GM21825 (cell line): Measurements from ENCODE around the gene RWDD1.
"Not testable (repeated sequence)": the region's sequence is repeated elsewhere in the genome, so short reads cannot be mapped to it uniquely, and the experiment has no call there.

Experiments used
- ATAC-seq: cut with Tn5 transposase; IDR thresholded peaks from one replicate; pipeline ENCODE4 v1.9.1; 2021; ENCODE audit warnings: mild to moderate bottlenecking, moderate library complexity; ENCODE audit not compliant: unreplicated experiment

The RWDD1 gene

DNA sequence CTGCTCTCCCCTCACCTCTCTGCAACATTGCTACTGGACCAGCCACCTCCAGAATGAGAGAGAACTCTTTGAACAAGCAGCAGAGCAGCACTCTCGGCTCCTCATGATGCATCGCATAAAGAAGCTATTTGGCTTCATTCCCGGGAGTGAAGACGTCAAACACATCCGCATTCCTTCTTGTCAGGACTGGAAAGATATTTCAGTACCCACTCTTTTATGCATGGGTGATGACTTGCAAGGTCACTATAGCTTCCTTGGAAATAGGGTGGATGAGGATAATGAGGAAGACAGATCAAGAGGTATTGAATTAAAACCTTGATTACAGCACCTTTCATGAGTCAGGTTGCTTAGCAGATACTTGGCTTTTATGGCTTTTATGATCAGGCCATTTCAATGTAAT lies 13.4 kb upstream of the RWDD1 start:
- ATAC-seq = no peak

DNA sequence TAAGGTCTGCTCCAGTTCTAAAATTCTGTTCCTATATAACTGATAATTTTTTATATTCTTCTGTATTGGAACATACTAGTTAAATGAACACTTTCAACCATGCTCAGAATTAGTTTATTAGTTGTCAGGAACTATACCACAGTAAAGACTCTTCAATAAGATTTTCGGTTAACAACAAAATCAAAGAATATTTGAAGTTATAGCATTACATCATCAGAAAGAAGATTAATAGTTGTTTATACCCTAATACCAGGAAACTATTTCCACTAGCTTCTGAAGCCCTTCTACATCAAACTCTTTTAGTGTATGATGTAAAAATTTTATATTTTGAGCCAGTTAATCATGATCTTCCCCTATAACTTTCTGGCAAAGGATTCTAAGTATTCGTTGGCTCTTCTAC lies 11.2 kb upstream of the RWDD1 start:
- no peak for ATAC-seq

DNA sequence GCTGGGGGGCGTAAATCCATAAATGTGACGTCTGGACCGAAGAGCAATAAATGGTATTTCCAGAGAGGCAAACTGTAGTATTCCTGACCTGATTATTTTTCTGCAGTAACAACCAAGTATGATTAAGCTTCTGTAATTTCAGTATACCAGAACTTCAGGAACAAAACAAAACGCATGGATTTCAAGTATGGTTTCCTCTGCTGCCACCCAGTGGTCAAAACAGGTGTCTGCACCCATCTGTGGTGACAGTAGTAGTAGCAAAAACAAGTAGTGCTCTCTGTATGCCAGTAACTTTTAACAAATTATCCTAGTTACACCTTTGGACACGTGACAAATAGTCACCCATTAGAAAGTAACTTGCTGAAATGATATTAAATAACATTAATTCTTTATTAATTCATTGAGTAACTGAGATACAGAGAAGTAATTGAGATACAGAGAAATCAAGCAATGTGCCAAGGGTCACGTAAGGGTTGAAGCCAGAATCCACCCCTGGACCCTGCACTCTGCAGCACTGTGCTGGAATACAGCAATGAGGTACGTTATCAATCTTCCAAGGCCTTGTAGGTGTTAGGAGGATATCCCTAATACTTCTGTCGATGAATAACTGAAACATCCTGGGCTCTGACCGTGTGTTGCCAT lies 9.8 kb upstream of the RWDD1 start:
- ATAC-seq = peak; percentile 50

DNA sequence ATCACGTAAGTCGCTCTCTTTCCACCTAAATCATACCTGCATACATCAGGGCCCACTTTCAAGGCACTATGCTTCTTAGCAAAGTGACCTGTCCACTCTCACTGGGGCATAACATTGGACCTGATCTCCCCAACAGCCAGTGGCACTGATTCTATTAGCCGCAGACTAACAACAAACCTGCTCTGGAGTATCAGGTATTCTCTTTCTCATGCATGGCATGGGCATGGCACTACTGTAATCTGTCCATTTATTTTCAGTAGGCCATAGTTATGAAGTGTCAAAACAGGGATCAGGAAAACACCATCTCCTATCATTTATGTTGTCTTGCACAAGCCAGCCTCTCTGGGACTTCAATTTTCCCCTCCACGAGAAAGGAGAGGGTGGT lies 9.3 kb upstream of the RWDD1 start:
- no peak for ATAC-seq

DNA sequence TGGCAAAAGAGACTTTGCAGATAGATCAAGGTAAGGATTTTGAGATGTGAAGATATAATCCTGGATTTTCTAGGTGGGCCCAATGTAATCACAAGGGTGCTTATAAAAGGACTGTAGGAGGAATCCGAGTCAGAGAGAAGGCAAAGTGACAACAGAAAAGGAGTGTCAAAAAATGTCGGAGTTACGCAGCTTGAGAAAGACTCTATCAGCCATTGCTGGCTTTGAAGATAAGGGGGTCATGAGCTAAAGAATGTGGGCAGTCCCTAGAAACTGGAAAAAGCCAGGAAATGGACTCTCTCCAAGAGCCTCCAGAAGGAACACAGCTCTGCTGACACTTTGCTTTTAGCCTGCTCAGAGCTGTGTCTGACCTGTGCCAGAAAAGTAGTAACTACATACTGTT lies 8.7 kb upstream of the RWDD1 start:
- ATAC-seq = no peak

DNA sequence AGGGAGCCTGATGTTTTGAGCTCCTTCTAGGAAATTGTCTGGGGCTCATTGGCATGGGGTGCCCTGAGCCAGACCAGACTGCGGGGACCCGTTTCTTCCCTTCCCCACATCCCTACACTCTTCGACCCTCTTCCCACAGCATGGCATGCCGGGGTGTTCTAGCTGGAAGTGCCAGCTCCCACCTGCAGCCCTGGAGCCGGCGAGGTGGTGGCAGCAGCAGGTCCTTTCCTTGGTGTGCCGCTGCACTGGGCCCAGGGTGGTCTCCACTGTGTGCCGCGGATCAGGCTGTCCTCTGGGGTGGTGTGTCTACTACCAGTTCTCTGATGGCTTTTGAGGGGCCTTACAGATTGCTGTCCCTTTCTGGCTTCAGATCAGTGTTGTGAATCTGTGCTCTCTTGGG lies 7.5 kb upstream of the RWDD1 start:
- ATAC-seq = no peak

DNA sequence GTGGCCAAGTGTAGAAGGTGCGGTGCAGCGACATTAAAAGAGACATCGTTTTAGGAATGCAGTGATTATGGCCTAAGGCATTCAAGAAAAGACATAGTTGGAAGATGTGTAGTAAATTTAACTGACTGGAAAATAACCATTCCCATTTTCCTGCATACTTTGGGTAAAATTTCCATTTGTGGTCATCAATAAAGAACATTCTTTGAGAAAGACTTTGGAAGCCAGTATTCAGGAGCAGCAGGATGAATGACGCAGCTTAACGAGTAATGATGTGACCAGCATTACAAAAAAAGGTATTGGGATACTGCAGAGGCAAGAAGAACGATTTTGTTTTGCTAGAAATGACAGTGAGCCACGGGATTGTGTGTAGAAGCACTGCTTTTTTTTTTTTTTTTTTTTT lies 7.0 kb upstream of the RWDD1 start:
- no peak for ATAC-seq

DNA sequence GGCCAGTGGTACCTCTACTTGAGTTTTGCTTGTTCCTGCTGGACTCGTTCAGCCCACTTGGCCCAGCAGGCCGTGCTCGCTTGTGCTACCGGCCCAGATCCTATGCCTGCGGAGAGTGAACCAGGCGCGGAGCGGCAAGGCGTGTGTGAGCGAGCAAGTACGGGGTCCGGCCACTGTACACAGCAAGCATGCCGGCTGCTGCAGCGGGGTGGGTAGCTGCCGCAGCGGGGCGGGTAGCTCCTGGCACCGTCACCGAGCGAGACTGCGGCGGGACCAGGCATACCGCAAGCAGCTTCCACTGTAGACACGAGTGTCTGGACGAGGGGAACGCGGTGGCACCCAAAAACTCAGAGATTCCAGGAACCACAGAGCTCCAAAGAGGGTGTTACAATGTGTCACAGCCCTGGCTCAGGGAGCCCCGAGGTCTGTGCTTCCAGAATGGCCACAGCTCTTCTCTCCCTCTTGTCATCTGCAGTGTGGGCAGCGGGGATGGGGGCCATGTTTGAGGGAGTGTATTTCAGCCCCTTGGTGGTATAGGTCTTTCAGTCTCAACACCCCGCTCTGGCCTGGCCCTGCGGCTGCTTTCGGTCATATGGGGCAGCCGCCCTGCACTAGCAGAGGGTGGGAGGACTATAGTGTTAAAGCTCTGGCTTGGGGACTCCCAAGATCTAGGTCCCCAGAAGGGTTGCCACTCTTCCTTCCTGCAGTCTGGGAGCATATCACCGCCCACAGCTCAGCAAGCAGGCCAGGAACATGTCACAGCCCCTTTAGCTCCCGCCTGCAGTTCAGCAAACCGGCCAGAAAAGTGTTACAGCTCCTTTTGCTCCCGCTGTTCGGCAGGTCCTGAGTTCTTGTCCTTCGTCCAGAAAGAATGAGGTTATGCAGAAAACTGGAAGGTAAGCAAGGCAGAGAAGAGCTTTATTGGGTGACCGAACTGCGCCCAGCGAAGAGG lies 6.1 kb upstream of the RWDD1 start:
- ATAC-seq = no peak

DNA sequence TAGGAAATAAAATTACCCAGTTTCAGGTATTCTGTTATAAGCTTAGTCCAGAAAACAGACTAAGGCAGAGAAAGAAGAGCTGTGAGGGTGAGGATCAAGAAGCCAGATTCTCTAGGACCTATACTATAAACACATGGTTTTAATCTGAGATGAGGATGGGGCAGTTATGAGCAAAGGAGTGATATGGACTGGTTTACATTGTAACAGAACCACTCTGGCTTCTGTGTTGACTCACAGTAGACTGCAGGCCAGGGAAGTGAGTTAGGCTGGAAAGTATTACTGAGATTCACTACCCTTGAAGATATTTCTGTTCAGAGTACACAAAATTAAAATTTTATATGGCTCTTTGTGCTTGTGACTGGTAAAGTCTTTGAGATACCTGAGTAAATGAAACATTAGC lies 3.2 kb upstream of the RWDD1 start:
- no peak for ATAC-seq

DNA sequence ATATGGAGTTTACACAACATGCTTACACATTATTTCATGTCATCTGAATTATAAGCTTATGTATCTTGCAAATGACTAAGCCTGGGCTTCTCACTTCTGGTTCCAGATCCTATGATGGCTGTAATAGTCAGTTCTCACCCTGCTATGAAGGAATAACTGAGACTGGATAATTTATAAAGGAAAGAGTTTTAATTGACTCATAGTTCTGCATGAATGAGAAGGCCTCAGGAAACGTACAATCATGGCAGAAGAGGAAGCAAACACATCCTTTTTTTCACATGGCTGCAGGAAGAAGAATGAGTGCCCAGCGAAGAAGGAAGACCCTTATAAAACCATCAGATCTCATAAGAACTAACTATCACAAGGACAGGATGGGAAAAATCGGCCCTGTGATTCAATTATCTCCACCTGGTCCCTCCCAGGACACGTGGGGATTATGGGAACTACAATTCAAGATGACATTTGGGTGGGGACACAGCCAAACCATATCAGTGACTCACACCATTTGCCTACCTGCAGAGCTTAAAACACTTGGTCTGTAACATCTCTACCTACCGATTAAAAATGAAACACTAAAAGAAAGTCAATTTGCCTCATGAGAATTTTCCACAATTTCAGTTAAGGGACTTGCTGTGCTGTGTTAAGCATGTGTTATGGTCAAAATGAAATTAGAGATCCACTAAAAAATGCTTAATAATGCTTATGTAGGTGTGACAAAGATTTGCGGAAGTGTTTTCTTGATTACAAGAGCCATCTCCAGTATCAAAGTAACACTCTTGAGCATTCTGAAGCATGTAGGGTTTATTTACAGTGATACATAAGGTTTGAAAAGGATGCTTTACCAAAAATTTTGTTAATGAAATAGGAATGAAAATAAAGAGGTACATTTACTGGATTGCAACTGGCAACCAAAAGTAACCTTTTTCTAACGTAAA lies 2.2 kb upstream of the RWDD1 start:
- no peak for ATAC-seq

DNA sequence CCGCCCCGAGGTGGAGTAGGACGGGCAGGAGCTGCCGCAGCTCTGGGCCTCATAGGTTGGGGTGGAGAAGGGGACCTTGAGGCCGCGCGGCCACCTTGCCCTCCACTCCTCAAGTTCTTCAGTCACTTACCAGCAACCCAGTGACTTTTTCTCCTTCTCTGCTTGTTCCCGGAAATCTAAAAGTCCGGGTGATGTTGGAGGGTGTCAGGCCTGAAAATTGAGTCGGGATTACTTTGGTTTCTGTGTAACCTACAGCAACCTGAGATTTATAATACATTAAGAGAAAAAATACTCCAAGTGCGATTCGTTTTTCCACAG lies 338 bp downstream of the RWDD1 start:
- ATAC-seq = no peak

DNA sequence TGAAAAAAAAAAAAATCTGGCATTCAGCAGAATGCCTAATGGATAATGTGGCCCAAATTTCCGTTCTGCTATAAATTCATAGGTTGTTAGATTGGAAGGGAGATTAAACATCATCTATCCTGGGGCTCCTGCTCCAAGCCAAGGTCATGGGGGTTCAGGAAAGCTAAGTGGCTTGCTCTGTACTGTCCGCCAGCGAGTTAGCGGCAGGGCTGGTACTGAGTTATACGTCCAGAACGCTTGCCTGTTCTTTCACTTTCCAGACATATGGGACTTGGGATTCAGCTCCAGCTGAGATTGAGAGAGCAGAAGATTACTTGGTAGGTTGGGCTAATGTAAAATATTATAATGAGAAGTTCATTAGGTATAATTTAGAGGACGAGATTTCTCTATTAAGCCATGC lies 858 bp downstream of the RWDD1 start:
- ATAC-seq = no peak

DNA sequence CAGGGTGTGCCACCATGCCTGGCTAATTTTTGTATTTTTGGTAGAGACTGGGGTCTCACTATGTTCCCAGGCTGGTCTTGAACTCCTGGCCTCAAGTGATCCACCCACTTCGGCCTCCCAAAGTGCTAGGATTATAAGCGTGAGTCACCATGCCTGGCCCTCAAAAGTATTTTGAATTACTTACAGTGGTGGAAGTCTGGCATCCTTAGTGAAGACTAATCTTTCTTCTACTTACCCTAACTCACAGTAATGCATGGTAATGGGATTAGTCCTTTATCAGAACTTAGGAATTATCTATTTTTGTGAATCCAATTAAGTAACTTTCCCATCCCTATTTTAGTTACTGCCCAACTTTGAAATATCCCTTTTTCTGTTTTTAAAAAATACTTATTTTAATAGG lies 3.9 kb downstream of the RWDD1 start:
- no peak for ATAC-seq

DNA sequence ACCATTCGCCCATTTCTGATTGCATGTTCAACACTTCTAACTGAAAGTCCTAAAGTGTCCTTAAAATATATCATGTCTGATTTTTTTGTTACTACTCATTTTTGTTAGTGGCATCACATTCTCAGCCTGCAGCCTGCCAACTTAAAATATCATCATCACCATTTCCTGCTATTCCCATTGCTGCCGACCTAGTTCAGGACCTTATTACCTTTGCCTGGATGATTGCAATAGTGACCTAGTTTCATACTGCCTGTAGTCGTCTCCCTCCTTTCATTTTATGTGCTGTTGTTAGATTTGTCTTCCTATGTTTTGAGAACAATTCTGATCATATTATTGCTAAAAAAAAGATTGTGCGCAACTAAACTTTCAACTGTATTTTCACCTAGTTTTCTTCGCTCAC lies 6.2 kb downstream of the RWDD1 start:
- no peak for ATAC-seq

DNA sequence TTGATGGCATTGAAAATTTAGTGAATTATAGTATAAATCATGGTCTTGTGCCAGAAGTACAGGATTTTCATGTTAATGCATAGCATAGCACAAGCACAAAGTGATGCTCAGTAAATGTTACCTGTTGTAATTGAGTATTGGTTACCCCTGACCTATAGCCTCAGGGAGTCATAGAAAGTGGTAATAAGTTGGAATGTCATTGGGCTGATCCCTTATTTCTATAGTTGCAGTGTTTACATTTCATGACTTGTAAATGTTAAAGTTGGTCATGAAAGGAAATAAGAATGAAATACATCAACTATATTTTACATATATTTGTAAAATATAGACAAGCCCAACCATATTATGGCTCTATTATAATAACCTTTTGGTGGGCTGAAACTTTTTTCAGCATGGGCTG lies 7.0 kb downstream of the RWDD1 start:
- ATAC-seq = no peak

DNA sequence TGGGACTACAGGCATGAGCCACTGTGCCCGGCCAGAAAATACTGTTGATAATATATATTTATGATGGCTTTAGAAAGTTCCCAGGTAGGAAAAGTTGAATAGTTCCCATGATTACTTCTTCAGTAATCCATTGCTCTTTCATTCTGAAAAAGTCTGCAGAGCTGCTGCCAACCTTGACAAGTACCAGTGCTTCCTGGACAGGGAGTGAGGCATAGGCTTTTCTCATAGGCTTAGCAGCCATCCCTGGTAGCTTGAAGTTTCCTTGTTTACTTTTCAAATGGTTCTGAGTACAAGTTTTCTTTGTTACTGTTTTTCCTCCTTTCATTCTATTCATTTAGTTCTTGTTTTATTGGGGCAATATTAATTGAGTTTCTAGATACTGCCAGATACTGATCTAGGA lies 7.8 kb downstream of the RWDD1 start:
- no peak for ATAC-seq

DNA sequence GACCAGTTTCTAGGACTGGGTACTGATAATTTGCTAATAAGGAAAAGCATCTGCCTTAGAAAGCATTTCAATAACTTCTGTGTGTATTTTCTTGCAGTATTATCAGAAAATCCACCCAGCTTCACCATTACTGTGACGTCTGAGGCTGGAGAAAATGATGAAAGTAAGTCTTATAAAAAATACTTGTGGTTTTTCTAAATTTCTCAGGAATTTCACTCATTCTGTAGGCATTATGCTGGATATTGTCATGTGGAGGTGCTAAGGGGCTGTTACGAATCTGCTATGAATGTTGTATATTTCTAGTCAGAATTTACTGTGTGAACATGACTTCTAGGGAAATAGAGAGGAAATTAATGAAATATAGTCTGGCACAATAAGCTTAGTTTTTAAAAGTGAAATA lies 8.9 kb downstream of the RWDD1 start:
- ATAC-seq = no peak

DNA sequence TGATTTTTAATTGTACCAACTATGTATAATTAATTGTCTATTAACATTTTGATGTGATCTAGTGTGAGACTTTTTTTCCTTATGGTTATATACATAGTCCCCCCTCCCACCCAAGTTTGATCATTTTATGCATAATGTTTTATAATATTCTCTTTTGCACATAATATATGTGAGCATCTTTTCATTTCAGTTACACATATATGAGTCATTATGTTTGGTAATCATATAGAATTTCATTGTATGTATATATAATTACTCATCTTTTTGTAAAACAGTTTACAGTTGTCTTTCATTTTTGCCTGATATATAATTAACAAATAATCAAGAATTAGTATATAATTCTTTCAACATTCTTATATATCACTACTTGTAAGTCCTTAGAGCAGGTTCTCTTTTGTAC lies 15.0 kb downstream of the RWDD1 start:
- ATAC-seq = no peak

DNA sequence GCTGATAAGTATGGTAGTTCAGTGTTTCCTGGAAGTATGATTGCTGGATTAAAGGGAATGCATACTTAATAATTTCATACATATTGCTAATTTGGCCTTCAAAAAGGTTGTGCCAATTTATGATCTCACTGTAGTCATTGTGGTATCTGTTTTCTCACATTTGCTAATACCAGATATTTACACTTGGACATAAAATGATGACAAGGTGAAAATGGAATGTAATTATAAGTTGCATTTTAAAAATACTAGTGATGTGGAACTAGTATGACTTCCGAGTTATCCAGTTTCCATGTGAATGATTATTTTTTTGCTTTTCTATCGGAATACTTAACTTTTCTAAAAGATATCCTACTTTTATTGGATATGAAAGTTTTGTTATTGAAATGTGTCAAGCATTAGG lies 15.4 kb downstream of the RWDD1 start:
- no peak for ATAC-seq

DNA sequence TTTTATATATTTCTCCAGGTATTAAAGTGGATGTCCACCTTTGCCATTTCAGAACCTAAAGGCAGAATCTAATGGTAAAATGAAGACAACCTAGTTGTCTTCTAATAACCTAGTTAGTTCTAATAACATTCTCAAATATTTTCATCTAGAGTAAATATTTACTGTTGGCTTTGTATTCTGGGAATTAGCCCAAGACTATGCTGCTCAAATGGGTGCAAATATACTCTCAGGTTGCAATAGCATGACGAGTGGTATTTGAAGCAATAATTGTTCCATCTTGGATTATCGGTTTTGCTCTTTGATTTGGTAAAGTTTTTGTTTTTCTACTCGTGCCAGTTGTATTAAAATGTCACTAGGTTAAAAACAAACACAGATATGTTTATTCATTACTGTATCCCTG lies 23.9 kb downstream of the RWDD1 start:
- no peak for ATAC-seq

DNA sequence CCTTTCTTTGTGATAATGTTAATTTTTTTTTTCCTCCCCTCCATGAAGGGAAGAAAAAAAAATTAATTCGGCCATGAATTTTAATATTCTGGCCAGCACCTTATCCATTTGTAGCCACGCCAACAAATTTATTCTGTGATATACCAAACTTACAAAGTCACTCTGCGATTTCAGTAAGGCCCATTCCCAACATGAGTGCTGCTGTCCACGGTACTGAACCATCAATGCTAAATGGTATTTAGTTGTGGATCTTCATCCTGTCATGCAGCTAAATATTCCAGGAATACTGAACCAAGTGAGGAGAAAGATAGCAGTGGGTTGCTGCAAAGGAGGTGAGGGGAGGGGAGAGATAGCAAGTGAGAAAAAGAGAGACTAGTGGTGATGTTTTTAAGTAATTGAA lies 25.5 kb downstream of the RWDD1 start:
- no peak for ATAC-seq

DNA sequence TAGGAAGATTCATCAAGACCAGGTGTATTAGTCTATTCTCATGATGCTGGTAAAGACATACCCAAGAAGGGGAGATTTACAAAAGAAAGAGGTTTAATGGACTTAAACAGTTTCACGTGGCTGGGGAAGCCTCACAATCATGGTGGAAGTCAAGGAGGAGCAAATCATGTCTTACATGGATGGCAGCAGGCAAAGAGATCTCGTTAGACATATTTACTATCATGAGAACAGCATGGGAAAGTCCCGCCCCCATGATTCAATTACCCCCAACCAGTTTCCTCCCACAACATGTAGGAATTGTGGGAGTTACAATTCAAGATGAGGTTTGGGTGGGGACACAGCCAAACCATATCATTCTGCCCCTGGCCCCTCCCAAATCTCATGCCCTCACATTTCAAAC lies 32.6 kb downstream of the RWDD1 start:
- not testable (repeated sequence) for ATAC-seq
